SKM-1 (cell line): Measurements from ENCODE around the gene EVPLL.
"Not testable (repeated sequence)": the region's sequence is repeated elsewhere in the genome, so short reads cannot be mapped to it uniquely, and the experiment has no call there.

ENCODE experiments used
- DNase-seq: peaks from one replicate; lab custom pipeline; 2025; ENCODE audit not compliant: unreplicated experiment; lab: John Stamatoyannopoulos, UW

Gene EVPLL

GRCh38 chr17:18378614-18379013, 1.0 kb downstream of the EVPLL start:
- DNase-seq = not testable (repeated sequence)

- no peak for DNase-seq
Observed at GRCh38 chr17:18379246-18380146, 1.9 kb downstream of the EVPLL start.

- DNase-seq = no peak
Observed at GRCh38 chr17:18380471-18381157, 3.0 kb downstream of the EVPLL start.

GRCh38 chr17:18381158-18381952, 3.8 kb downstream of the EVPLL start:
- no peak for DNase-seq

GRCh38 chr17:18381953-18382245, 4.3 kb downstream of the EVPLL start:
- no peak for DNase-seq

- no peak for DNase-seq
Observed at GRCh38 chr17:18382441-18383078, 5.0 kb downstream of the EVPLL start.

GRCh38 chr17:18383079-18383481, 5.5 kb downstream of the EVPLL start:
- not testable (repeated sequence) for DNase-seq

- not testable (repeated sequence) for DNase-seq
Observed at GRCh38 chr17:18384271-18384670, 6.7 kb downstream of the EVPLL start.

GRCh38 chr17:18387583-18387982, 10.0 kb downstream of the EVPLL start:
- not testable (repeated sequence) for DNase-seq

GRCh38 chr17:18388266-18388665, 10.7 kb downstream of the EVPLL start:
- not testable (repeated sequence) for DNase-seq

GRCh38 chr17:18388728-18389127, 11.2 kb downstream of the EVPLL start:
- DNase-seq = not testable (repeated sequence)

- DNase-seq = not testable (repeated sequence)
Observed at GRCh38 chr17:18401872-18402590, 24.5 kb downstream of the EVPLL start.

GRCh38 chr17:18403166-18403565, 25.6 kb downstream of the EVPLL start:
- not testable (repeated sequence) for DNase-seq

GRCh38 chr17:18403604-18404003, 26.0 kb downstream of the EVPLL start:
- DNase-seq = not testable (repeated sequence)

GRCh38 chr17:18408906-18409305, 31.3 kb downstream of the EVPLL start:
- DNase-seq = peak; percentile 8

GRCh38 chr17:18409321-18409720, 31.7 kb downstream of the EVPLL start:
- not testable (repeated sequence) for DNase-seq

- DNase-seq = not testable (repeated sequence)
Observed at GRCh38 chr17:18410736-18411135, 33.2 kb downstream of the EVPLL start.

GRCh38 chr17:18411377-18411864, 33.8 kb downstream of the EVPLL start:
- not testable (repeated sequence) for DNase-seq

- DNase-seq = not testable (repeated sequence)
Observed at GRCh38 chr17:18412001-18412538, 34.5 kb downstream of the EVPLL start.

- not testable (repeated sequence) for DNase-seq
Observed at GRCh38 chr17:18421521-18421920, 43.9 kb downstream of the EVPLL start.
